CD14-positive monocyte (primary cell): Measurements from ENCODE around the gene TMEM53. TPM values are rescaled to one million over a fixed set of nuclear protein-coding genes. Genes with fewer than 3 reads are reported as not detected.

Experiments used
- DNase-seq, 3 donors: peaks; one replicate each; pipeline ENCODE4 v3.0.0-alpha.2; 2011 to 2022
- H2AFZ ChIP-seq: 2 replicates; pipeline ENCODE4 v1.6.0; 2012; ENCODE audit warnings: mild to moderate bottlenecking, low read depth, low read length, inconsistent platforms; ENCODE audit not compliant: insufficient read depth, poor library complexity, severe bottlenecking
- H3K27ac ChIP-seq, 2 donors: 1 replicate in 1 of 2; 2 replicates in 1 of 2; pipeline ENCODE4 v1.5.1; 2012 to 2013; ENCODE audit warnings: low read length in 2 of 2, control low read depth in 1 of 2, inconsistent platforms in 1 of 2, low read depth in 1 of 2, mild to moderate bottlenecking in 1 of 2
- H3K27me3 ChIP-seq, 2 donors: one replicate each; pipeline versions ENCODE4 v1.6.0 to v1.6.1; 2011 to 2013; ENCODE audit warnings: low read length in 2 of 2; ENCODE audit not compliant: control insufficient read depth in 2 of 2, insufficient read depth in 2 of 2
- H3K36me3 ChIP-seq, 2 donors: replicated peaks in 1 of 2; 1 replicate in 1 of 2; 2 replicates in 1 of 2; pipeline versions ENCODE4 v1.5.1 to v1.6.1; 2012 to 2013; ENCODE audit warnings: low read length in 2 of 2, control low read depth in 1 of 2, inconsistent platforms in 1 of 2, mild to moderate bottlenecking in 1 of 2; ENCODE audit not compliant: insufficient read depth in 2 of 2, control insufficient read depth in 1 of 2
- H3K4me1 ChIP-seq, 2 donors: 1 replicate in 1 of 2; 2 replicates in 1 of 2; pipeline versions ENCODE4 v1.5.1 to v1.6.1; 2012 to 2013; ENCODE audit warnings: low read length in 2 of 2, control low read depth in 1 of 2, inconsistent platforms in 1 of 2, mild to moderate bottlenecking in 1 of 2, moderate library complexity in 1 of 2; ENCODE audit not compliant: insufficient read depth in 2 of 2, control insufficient read depth in 1 of 2
- H3K4me2 ChIP-seq: replicated peaks from 2 replicates; pipeline ENCODE3; 2012; ENCODE audit warnings: low read length, moderate library complexity, mild to moderate bottlenecking; ENCODE audit not compliant: poor library complexity, severe bottlenecking; ENCODE audit errors: extremely low read depth
- H3K4me3 ChIP-seq, 3 experiments: fragments of 200-600 bp in 1 of 3; sonication (generic) in 1 of 3; replicated peaks in 1 of 3; 1 replicate in 2 of 3; 2 replicates in 1 of 3; pipeline ENCODE4 v1.5.1; 2011 to 2013; ENCODE audit warnings: low read length in 3 of 3, mild to moderate bottlenecking in 3 of 3, control low read depth in 2 of 3, low read depth in 2 of 3, inconsistent platforms in 1 of 3, moderate library complexity in 1 of 3
- H3K79me2 ChIP-seq: 2 replicates; pipeline ENCODE4 v1.6.0; 2012; ENCODE audit warnings: mild to moderate bottlenecking, control low read depth, inconsistent platforms, low read length, moderate library complexity; ENCODE audit not compliant: insufficient read depth
- H3K9ac ChIP-seq: 2 replicates; pipeline ENCODE4 v1.6.0; 2017; ENCODE audit warnings: low read length, mild to moderate bottlenecking; ENCODE audit not compliant: insufficient read depth, poor library complexity, severe bottlenecking
- H3K9me3 ChIP-seq, 2 donors: replicated peaks in 1 of 2; 1 replicate in 1 of 2; 2 replicates in 1 of 2; pipeline versions ENCODE4 v1.5.1 to v1.6.1; 2012 to 2013; ENCODE audit warnings: low read length in 2 of 2, control low read depth in 1 of 2; ENCODE audit not compliant: control insufficient read depth in 1 of 2, insufficient read depth in 1 of 2
- H4K20me1 ChIP-seq: 2 replicates; pipeline ENCODE4 v1.6.0; 2012; ENCODE audit warnings: mild to moderate bottlenecking, low read length, control low read depth, moderate library complexity; ENCODE audit not compliant: insufficient read depth
- H3K27ac Mint-ChIP-seq, 7 donors: one replicate each; pipeline ENCODE4 v1.8.0; 2020; ENCODE audit warnings: mild to moderate bottlenecking in 7 of 7, mixed read lengths in 7 of 7, moderate library complexity in 6 of 7, inconsistent platforms in 2 of 7
- H3K27me3 Mint-ChIP-seq, 3 donors: one replicate each; pipeline ENCODE4 v1.8.0; 2021 to 2022; ENCODE audit warnings: low read depth in 3 of 3, mild to moderate bottlenecking in 3 of 3, mixed read lengths in 3 of 3, moderate library complexity in 3 of 3, inconsistent platforms in 1 of 3
- H3K36me3 Mint-ChIP-seq, 2 donors: one replicate each; pipeline ENCODE4 v1.8.0; 2020; ENCODE audit warnings: mixed read lengths in 2 of 2, inconsistent platforms in 1 of 2, mild to moderate bottlenecking in 1 of 2
- H3K4me1 Mint-ChIP-seq: one replicate; pipeline ENCODE4 v1.8.0; 2020; ENCODE audit warnings: mild to moderate bottlenecking, mixed read lengths
- H3K4me3 Mint-ChIP-seq, 2 donors: one replicate each; pipeline ENCODE4 v1.8.0; 2020; ENCODE audit warnings: mild to moderate bottlenecking in 2 of 2, mixed read lengths in 2 of 2, moderate library complexity in 1 of 2
- H3K9me3 Mint-ChIP-seq, 7 donors: one replicate each; pipeline ENCODE4 v1.8.0; 2020 to 2022; ENCODE audit warnings: mixed read lengths in 7 of 7, mild to moderate bottlenecking in 6 of 7, moderate library complexity in 6 of 7, inconsistent platforms in 2 of 7
- CTCF ChIP-seq: fragments of 200-600 bp; IDR thresholded peaks from one replicate; pipeline ENCODE4 v1.8.0; 2022; ENCODE audit warnings: antibody characterized with exemption, mild to moderate bottlenecking
- WGBS: methylation state at CpG from one replicate; pipeline ENCODE4 v1.1.5; 2013; ENCODE audit warnings: missing lambda C conversion rate; ENCODE audit not compliant: insufficient coverage; 5-methylcytosine and 5-hydroxymethylcytosine counted together
- intact Hi-C, 2 donors: fragments of 100-400 bp; cut with micrococcal nuclease; formaldehyde crosslinking; loops; one replicate each; pipeline versions ENCODE4 v1.15.0 to v1.15.1; 2023
- polyA plus RNA-seq, 3 donors: library from polyadenylated mRNA; depleted of rRNA in 1 of 3; unstranded in 2 of 3; stranded (reverse) in 1 of 3; fragments of 300-500 nt in 2 of 3; fragments of >200 nt in 1 of 3; fragmentation: Illumina TruSeq in 2 of 3; gene quantifications; 1 replicate in 2 of 3; 2 replicates in 1 of 3; pipeline ENCODE4 v1.2.3, GENCODE V29; 2012 to 2021

Gene TMEM53
- polyA plus RNA-seq, 3 donors = 4.8 to 8.8 (median 8.6) TPM

GRCh38 chr1:44649788-44650158, 24.5 kb downstream of the TMEM53 start:
- Histone ChIP-seq H4K20me1 (peaks cover 68% of the 10 kb centered on the region), H2AFZ (no peak overlapping the region), H3K27ac (no peak overlapping the region), H3K27me3 (no peaks in the 10 kb centered on the region), H3K9ac (no peak overlapping the region), H3K9me3 (no peaks in the 10 kb centered on the region), H3K4me2 (no peak overlapping the region), H3K79me2 (no peaks in the 10 kb centered on the region), H3K4me3 (no peak overlapping the region), H3K36me3 (peaks cover 70 to 83% of the 10 kb centered on the region in 2 donors), H3K4me1 (no peaks in the 10 kb centered on the region)
- no peak for DNase-seq
- Mint-ChIP-seq H3K4me3 (no peak overlapping the region), H3K4me1 (no peaks in the 10 kb centered on the region), H3K27ac (no peak overlapping the region), H3K9me3 (no peaks in the 10 kb centered on the region), H3K36me3 (peaks cover 80 to 82% of the 10 kb centered on the region in 2 donors), H3K27me3 (peaks cover 0 to 2% (median 0%) of the 10 kb centered on the region in 3 donors)
- intact Hi-C loops = loop anchor here (5.0 kb wide), 2 partner anchors 267 to 272 kb away; no protein-coding TSS in a partner anchor
- no peak for TF ChIP-seq CTCF
- WGBS = 95% methylated on average over 7 of the region's 13 CpGs

GRCh38 chr1:44648529-44649250, 25.6 kb downstream of the TMEM53 start:
- H3K9ac ChIP-seq = no peak overlapping the region
- Mint-ChIP-seq H3K4me1 (no peaks in the 10 kb centered on the region), H3K4me3 (no peak overlapping the region), H3K27me3 (peaks cover 0 to 2% (median 0%) of the 10 kb centered on the region in 3 donors), H3K9me3 (no peaks in the 10 kb centered on the region), H3K27ac (peak overlapping the region in 1 of 7 donors; percentile 7), H3K36me3 (peaks cover 82 to 85% of the 10 kb centered on the region in 2 donors)
- H3K36me3 ChIP-seq = peaks cover 78 to 86% of the 10 kb centered on the region in 2 donors
- H3K4me1 ChIP-seq = no peaks in the 10 kb centered on the region
- 95% methylated on average over 11 of the region's 13 CpGs for WGBS
- peaks cover 79% of the 10 kb centered on the region for H4K20me1 ChIP-seq
- no peak for TF ChIP-seq CTCF
- H2AFZ ChIP-seq = no peak overlapping the region
- H3K9me3 ChIP-seq = no peaks in the 10 kb centered on the region
- no peak overlapping the region for H3K27ac ChIP-seq
- no peak for DNase-seq
- intact Hi-C loops = no loop called here
- peaks cover 5% of the 10 kb centered on the region for H3K79me2 ChIP-seq
- no peak overlapping the region for H3K4me2 ChIP-seq
- H3K4me3 ChIP-seq = no peak overlapping the region
- no peaks in the 10 kb centered on the region for H3K27me3 ChIP-seq
